Measurements from ENCODE around the gene MAL. TPM values are rescaled to one million over a fixed set of nuclear protein-coding genes. Genes with fewer than 3 reads are reported as not detected.
"Not testable (repeated sequence)": the region's sequence is repeated elsewhere in the genome, so short reads cannot be mapped to it uniquely, and the experiment has no call there.

Gene MAL
- total RNA-seq, 1 experiment from 2014 or later: not detected

GRCh38 chr2:95036596-95037383, 11.3 kb downstream of the MAL start:
- DNase-seq (ENCODE audit: unreplicated experiment): no peak
- H3K4me3 Mint-ChIP-seq (ENCODE audit: unreplicated experiment): no peak overlapping the region
- H3K4me1 Mint-ChIP-seq (ENCODE audit: insufficient read depth, unreplicated experiment): no peaks in the 10 kb centered on the region
- ChIA-PET CTCF (no interaction called here), POLR2A (no interaction called here)
- peaks cover 33% of the 10 kb centered on the region for H3K9me3 Mint-ChIP-seq (ENCODE audit: unreplicated experiment)
- TF ChIP-seq CTCF (IDR thresholded peaks at IDR 0.05; ENCODE audit: unreplicated experiment): no peak
- H3K27ac Mint-ChIP-seq (ENCODE audit: low read depth, unreplicated experiment): no peak overlapping the region
- no TSS peak for BruUV-seq (replicated peaks)
- intact Hi-C loops (cut with micrococcal nuclease): no loop called here
- peaks cover 12% of the 10 kb centered on the region for H3K27me3 Mint-ChIP-seq (ENCODE audit: insufficient read depth, unreplicated experiment)
- H3K36me3 Mint-ChIP-seq (ENCODE audit: insufficient read depth, unreplicated experiment): no peaks in the 10 kb centered on the region

- DNase-seq (ENCODE audit: unreplicated experiment): no peak
- ChIA-PET CTCF (no interaction called here), POLR2A (no interaction called here)
- Mint-ChIP-seq H3K27me3 (ENCODE audit: insufficient read depth, unreplicated experiment) (peaks cover 12% of the 10 kb centered on the region), H3K4me1 (ENCODE audit: insufficient read depth, unreplicated experiment) (no peaks in the 10 kb centered on the region), H3K4me3 (ENCODE audit: unreplicated experiment) (no peak overlapping the region), H3K36me3 (ENCODE audit: insufficient read depth, unreplicated experiment) (no peaks in the 10 kb centered on the region), H3K9me3 (ENCODE audit: unreplicated experiment) (peaks cover 33% of the 10 kb centered on the region), H3K27ac (ENCODE audit: low read depth, unreplicated experiment) (no peak overlapping the region)
- intact Hi-C loops (cut with micrococcal nuclease): no loop called here
- no TSS peak for BruUV-seq (replicated peaks)
- TF ChIP-seq CTCF (IDR thresholded peaks at IDR 0.05; ENCODE audit: unreplicated experiment): no peak
Measured at GRCh38 chr2:95037384-95037839, 11.9 kb downstream of the MAL start.

GRCh38 chr2:95037841-95038585, 12.5 kb downstream of the MAL start:
- intact Hi-C loops (cut with micrococcal nuclease); H3K36me3 Mint-ChIP-seq (ENCODE audit: insufficient read depth, unreplicated experiment); CTCF ChIA-PET; BruUV-seq (replicated peaks); DNase-seq (ENCODE audit: unreplicated experiment); H3K4me1 Mint-ChIP-seq (ENCODE audit: insufficient read depth, unreplicated experiment); H3K4me3 Mint-ChIP-seq (ENCODE audit: unreplicated experiment); H3K27ac Mint-ChIP-seq (ENCODE audit: low read depth, unreplicated experiment); POLR2A ChIA-PET: not testable (repeated sequence)
- peaks cover 33% of the 10 kb centered on the region for H3K9me3 Mint-ChIP-seq (ENCODE audit: unreplicated experiment)
- peaks cover 12% of the 10 kb centered on the region for H3K27me3 Mint-ChIP-seq (ENCODE audit: insufficient read depth, unreplicated experiment)

GRCh38 chr2:95038635-95039298, 13.3 kb downstream of the MAL start:
- POLR2A ChIA-PET: no interaction called here
- H3K9me3 Mint-ChIP-seq (ENCODE audit: unreplicated experiment): peaks cover 33% of the 10 kb centered on the region
- CTCF ChIA-PET: interaction anchor here (1.0 kb wide), 1 partner anchor 16 kb away, joined by 3 read pairs; no protein-coding TSS in a partner anchor
- H3K4me3 Mint-ChIP-seq (ENCODE audit: unreplicated experiment): no peak overlapping the region
- no peak overlapping the region for H3K27ac Mint-ChIP-seq (ENCODE audit: low read depth, unreplicated experiment)
- BruUV-seq (replicated peaks): no TSS peak
- H3K27me3 Mint-ChIP-seq (ENCODE audit: insufficient read depth, unreplicated experiment): peaks cover 12% of the 10 kb centered on the region
- DNase-seq (ENCODE audit: unreplicated experiment): no peak
- no peak for TF ChIP-seq CTCF (IDR thresholded peaks at IDR 0.05; ENCODE audit: unreplicated experiment)
- intact Hi-C loops (cut with micrococcal nuclease): no loop called here
- no peaks in the 10 kb centered on the region for H3K36me3 Mint-ChIP-seq (ENCODE audit: insufficient read depth, unreplicated experiment)
- H3K4me1 Mint-ChIP-seq (ENCODE audit: insufficient read depth, unreplicated experiment): peaks cover 10% of the 10 kb centered on the region

Measured in MCF 10A (cell line).